CD4-positive, alpha-beta T cell treated with Interferon gamma for 1 hour (primary cell): ENCODE results near the gene ELOVL1.

Experiments
- DNase-seq: peaks from one replicate; pipeline ENCODE4 v3.0.0-alpha.2; 2020

ELOVL1 gene

DNA sequence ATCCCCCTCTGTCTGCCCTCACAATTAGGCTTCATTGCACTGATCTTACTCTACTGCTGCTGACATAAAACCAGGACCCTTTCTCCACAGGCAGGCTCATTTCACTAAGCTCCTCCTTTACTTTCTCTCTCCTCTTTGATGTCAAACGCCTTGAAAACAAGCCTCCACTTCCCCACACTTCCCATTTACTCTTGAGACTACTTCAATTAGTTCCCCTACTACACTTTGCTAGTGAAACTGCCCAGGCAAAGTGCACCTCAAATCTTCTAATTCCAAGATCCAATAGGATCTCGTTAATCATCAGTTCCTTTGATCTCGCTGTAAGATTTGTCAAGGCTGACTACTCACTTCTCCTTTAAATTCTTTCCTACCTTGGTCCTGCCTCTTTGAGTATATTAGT is 14.9 kb downstream of the ELOVL1 start:
- no peak for DNase-seq

DNA sequence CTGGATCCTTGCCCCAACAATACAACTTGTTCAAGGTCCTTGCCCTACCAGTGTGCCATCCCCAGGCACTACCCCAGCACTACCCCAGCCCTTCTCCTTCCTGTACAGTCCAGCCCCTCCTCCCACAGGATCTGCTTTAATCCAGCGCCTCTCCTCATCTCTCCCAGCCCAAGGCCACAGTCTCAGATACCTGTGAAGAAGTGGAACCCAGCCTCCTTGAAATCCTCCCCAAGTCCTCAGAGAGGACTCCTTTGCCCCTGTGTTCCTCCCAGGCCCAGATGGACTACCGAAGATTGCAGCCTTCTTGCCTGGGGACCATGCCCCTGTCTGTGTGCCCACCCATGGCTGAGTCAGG is 15.5 kb downstream of the ELOVL1 start:
- DNase-seq, result no peak

GRCh38 chr1:43351421-43352350 is 16.1 kb downstream of the ELOVL1 start:
- no peak for DNase-seq

DNA sequence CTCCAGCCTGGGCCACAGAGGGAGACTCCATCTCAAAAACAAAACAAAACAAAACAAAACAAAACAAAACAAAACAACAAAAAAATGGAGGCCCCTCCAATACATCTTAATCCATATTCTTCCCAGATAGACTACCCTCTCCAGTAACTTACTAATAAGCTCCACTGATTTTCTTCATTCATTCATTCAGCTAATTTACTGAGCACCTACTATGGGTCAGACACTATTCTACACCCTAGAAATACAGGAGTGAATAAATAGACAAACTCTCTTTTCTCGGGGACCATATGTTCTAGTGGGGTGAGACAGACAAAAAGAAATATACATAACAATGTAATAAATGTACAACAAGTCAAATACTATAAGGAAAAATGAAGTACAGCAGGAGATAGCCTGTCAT is 16.8 kb downstream of the ELOVL1 start:
- DNase-seq, result no peak

GRCh38 chr1:43349594-43350306 is 18.1 kb downstream of the ELOVL1 start:
- DNase-seq, result no peak

DNA sequence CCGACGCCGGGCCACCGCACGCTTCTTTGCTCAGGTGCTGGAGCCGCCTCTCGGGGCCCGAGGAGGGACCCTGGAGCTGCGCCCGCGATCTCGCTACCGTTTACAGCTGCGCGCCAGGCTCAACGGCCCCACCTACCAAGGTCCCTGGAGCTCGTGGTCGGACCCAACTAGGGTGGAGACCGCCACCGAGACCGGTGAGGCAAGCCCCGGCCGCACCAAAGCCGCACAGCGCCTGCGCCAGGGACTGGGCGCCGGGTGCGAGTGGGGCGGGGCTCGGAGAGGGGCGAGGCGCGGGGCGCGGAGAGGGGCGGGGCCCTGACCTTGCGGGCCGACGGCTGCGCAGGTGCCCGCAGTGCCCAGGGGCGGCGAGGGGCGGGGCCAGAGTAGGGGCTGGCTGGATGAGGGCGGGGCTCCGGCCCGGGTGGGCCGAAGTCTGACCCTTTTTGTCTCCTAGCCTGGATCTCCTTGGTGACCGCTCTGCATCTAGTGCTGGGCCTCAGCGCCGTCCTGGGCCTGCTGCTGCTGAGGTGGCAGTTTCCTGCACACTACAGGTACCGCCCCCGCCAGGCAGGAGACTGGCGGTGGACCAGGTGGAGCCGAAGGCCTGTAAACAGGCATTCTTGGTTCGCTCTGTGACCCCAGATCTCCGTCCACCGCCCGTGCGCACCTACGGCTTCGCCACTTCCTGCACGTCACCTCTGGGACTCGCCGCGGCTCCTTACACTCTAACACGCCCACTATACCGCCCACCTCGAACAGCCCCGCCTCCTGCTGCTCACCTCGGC is 18.8 kb downstream of the ELOVL1 start:
- peak; percentile 91 for DNase-seq

- DNase-seq, result no peak
Observed at GRCh38 chr1:43348343-43348808, 19.4 kb downstream of the ELOVL1 start.

- DNase-seq, result no peak
Observed at GRCh38 chr1:43346636-43347035, 21.2 kb downstream of the ELOVL1 start.

- DNase-seq, result no peak
Observed at GRCh38 chr1:43345120-43345519, 22.7 kb downstream of the ELOVL1 start.

GRCh38 chr1:43344267-43344850 is 23.5 kb downstream of the ELOVL1 start:
- no peak for DNase-seq

DNA sequence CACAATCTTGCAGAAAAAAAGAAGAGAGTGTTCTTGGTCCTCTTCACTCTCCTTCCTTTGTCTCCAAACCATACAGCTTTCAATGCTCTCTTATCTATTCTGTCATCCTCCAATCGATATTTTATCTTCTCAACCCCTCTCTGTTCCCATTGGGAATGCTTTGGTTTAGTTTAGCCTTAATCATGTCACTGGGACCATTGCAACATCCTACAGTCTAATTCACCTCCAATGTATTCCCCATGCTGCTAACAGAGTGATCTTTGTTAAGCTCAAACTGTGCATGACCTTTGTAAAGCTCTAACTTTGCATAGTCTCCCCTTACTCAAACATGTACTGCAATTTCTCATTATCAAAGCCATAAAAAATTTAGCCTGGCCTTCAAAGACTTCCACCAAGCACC is 27.3 kb downstream of the ELOVL1 start:
- DNase-seq, result no peak

GRCh38 chr1:43339584-43340232 is 28.1 kb downstream of the ELOVL1 start:
- DNase-seq, result no peak

- no peak for DNase-seq
Observed at GRCh38 chr1:43338001-43338400, 29.8 kb downstream of the ELOVL1 start.

DNA sequence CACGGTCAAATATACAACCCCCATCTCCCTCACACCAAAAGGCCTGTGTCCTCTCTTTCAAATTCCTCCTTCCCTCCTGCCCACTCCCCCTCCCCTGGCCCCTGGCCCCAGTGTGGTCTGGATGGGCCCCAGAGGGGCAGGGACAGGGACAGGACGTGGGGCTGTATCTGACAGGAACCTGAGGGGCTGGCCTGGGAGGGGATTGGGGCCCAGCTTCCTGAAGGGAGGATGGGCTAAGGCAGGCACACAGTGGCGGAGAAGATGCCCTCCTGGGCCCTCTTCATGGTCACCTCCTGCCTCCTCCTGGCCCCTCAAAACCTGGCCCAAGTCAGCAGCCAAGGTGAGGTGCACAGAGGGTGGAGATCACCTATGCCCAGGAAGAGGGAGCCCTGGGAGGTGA is 30.2 kb downstream of the ELOVL1 start, which contains the start of gene MPL:
Gene MPL (plus strand): TSS at position 231 of the 400 bp plus-strand sequence. CDS start 31 bp downstream, at position 262.
- DNase-seq, result no peak

DNA sequence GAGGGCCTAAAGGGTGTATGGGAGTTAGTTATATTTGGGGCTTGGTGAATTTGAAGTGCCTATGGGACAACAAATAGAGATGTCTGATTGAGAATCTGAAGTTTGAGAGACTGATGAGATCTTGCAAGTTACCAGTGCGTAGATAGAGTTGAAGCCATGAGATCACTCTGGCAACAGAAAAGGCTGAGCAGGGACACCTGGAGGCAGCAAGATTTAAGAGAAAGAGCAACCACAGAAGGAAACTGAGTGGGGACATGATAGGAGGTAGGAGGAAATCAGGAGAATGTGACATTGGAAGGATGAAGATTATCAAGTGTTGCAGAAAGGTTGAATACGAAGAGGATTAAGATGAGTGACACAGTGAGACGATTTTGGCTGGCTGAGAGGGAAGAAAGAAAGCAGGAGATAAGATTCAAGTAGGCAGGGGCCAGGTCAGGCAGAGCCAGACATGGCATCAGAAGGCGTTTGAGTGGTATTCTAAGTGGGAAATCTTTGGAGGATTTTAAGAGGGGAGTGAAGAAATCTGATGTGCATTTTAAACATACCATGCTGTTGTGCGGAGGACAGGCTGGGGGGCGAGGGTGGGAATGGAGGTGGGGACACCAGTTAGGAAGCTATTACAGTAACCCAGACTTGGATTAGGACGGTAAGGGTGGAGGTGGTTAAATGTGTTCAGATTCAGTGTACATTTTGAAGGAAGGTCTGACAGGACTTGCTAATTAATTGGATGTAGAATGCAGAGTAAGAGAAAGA is 33.2 kb downstream of the ELOVL1 start:
- no peak for DNase-seq

- no peak for DNase-seq
Observed at GRCh38 chr1:43331688-43332087, 36.1 kb downstream of the ELOVL1 start.

- peak; percentile 32 for DNase-seq
Observed at GRCh38 chr1:43329995-43330751, 37.6 kb downstream of the ELOVL1 start.

GRCh38 chr1:43327549-43328292 is 40.1 kb downstream of the ELOVL1 start:
- no peak for DNase-seq

GRCh38 chr1:43325381-43325780 is 42.4 kb downstream of the ELOVL1 start:
- no peak for DNase-seq

- no peak for DNase-seq
Observed at GRCh38 chr1:43324810-43325209, 43.0 kb downstream of the ELOVL1 start.
